Endothelial cell of umbilical vein (primary cell): ENCODE data around the gene CORO7.

ENCODE experiments used
- EZH2 ChIP-seq: IDR thresholded peaks from 2 replicates; pipeline ENCODE4 v1.6.1; 2012; ENCODE audit warnings: borderline replicate concordance, low read depth, mild to moderate bottlenecking, moderate library complexity, low read length, inconsistent platforms; ENCODE audit not compliant: severe bottlenecking
- FOS ChIP-seq: IDR thresholded peaks from 2 replicates; pipeline ENCODE4 v1.6.1; 2011; ENCODE audit warnings: mild to moderate bottlenecking, low read length, moderate library complexity, borderline replicate concordance; ENCODE audit not compliant: insufficient read depth
- GATA2 ChIP-seq: IDR thresholded peaks from 2 replicates; pipeline ENCODE4 v1.7.0; 2011; ENCODE audit warnings: low read depth, mild to moderate bottlenecking, moderate library complexity, mixed read lengths, low read length; ENCODE audit not compliant: insufficient read length, insufficient read depth
- JUN ChIP-seq: IDR thresholded peaks from 2 replicates; pipeline ENCODE4 v1.6.1; 2011; ENCODE audit warnings: borderline replicate concordance, low read depth; ENCODE audit not compliant: insufficient read length, insufficient read depth
- MAX ChIP-seq: IDR thresholded peaks from 2 replicates; pipeline ENCODE4 v1.6.1; 2011; ENCODE audit not compliant: insufficient read depth, insufficient read length
- MYC ChIP-seq: IDR thresholded peaks from one replicate; pipeline ENCODE4 v1.6.1; 2011; ENCODE audit warnings: mild to moderate bottlenecking, low read depth, low read length
- POLR2A ChIP-seq: IDR thresholded peaks from 2 replicates; pipeline ENCODE4 v1.6.1; 2012; ENCODE audit warnings: low read depth, mild to moderate bottlenecking, control low read depth, low read length
- POLR2AphosphoS5 ChIP-seq: IDR thresholded peaks from 2 replicates; pipeline ENCODE4 v1.6.1; 2012; ENCODE audit warnings: low read depth, mild to moderate bottlenecking, control low read depth, low read length, moderate library complexity; ENCODE audit not compliant: insufficient read depth
- TF ChIP-seq, protein P1 (sequence below), 2 donors: IDR thresholded peaks; 1 replicate in 1 of 2; 2 replicates in 1 of 2; pipeline ENCODE4 v1.5.1; 2011; ENCODE audit warnings: low read length in 2 of 2, mild to moderate bottlenecking in 2 of 2, moderate library complexity in 2 of 2, control low read depth in 1 of 2, inconsistent platforms in 1 of 2, low read depth in 1 of 2; ENCODE audit not compliant: insufficient read depth in 1 of 2; ENCODE audit errors: extremely low read depth in 1 of 2

GRCh38 chr16:4313563-4314531 lies 102.5 kb downstream of the CORO7 start:
- TF ChIP-seq, protein P1, sequence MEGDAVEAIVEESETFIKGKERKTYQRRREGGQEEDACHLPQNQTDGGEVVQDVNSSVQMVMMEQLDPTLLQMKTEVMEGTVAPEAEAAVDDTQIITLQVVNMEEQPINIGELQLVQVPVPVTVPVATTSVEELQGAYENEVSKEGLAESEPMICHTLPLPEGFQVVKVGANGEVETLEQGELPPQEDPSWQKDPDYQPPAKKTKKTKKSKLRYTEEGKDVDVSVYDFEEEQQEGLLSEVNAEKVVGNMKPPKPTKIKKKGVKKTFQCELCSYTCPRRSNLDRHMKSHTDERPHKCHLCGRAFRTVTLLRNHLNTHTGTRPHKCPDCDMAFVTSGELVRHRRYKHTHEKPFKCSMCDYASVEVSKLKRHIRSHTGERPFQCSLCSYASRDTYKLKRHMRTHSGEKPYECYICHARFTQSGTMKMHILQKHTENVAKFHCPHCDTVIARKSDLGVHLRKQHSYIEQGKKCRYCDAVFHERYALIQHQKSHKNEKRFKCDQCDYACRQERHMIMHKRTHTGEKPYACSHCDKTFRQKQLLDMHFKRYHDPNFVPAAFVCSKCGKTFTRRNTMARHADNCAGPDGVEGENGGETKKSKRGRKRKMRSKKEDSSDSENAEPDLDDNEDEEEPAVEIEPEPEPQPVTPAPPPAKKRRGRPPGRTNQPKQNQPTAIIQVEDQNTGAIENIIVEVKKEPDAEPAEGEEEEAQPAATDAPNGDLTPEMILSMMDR (IDR thresholded peaks at IDR 0.05; ENCODE audit: extremely low read depth in 1 of 2, insufficient read depth in 1 of 2, low read depth in 1 of 2, low read length in 2 of 2) = peak; percentile 91 to 92
- no peak for TF ChIP-seq JUN
- no peak for TF ChIP-seq POLR2A
- no peak for TF ChIP-seq POLR2AphosphoS5
- no peak for TF ChIP-seq EZH2
- no peak for TF ChIP-seq GATA2
- no peak for TF ChIP-seq MYC
- TF ChIP-seq MAX = no peak
- no peak for TF ChIP-seq FOS
